HG03159 (cell line): ENCODE measurements around the gene HES7.
A peak's percentile ranks its signal among the peaks of the same experiment; 100 is the strongest.
"Not testable (repeated sequence)": the region's sequence is repeated elsewhere in the genome, so short reads cannot be mapped to it uniquely, and the experiment has no call there.

Experiments used
- ATAC-seq: cut with Tn5 transposase; IDR thresholded peaks from one replicate; pipeline ENCODE4 v1.9.1; 2021; ENCODE audit warnings: mild to moderate bottlenecking, moderate library complexity; ENCODE audit not compliant: unreplicated experiment

Gene HES7

GRCh38 chr17:8124350-8125153 lies 646 bp upstream of the HES7 start:
- no peak for ATAC-seq

GRCh38 chr17:8122924-8123694 lies 797 bp downstream of the HES7 start:
- ATAC-seq: no peak

- ATAC-seq: no peak
Observed at GRCh38 chr17:8122422-8122923, 1.4 kb downstream of the HES7 start.

GRCh38 chr17:8121681-8122421 lies 2.1 kb downstream of the HES7 start:
- ATAC-seq: no peak

GRCh38 chr17:8121407-8121680 lies 2.6 kb downstream of the HES7 start:
- ATAC-seq: no peak

GRCh38 chr17:8120520-8121406 lies 3.1 kb downstream of the HES7 start:
- ATAC-seq: no peak

GRCh38 chr17:8119581-8120519 lies 4.1 kb downstream of the HES7 start:
- no peak for ATAC-seq

GRCh38 chr17:8118769-8119580 lies 4.9 kb downstream of the HES7 start:
- ATAC-seq: peak; percentile 40

GRCh38 chr17:8117980-8118768 lies 5.7 kb downstream of the HES7 start, which contains the start of gene ALOXE3:
TSS of gene ALOXE3 (minus strand) at chr17:8118514. CDS start at chr17:8117990, 524 bp downstream.
- no peak for ATAC-seq

GRCh38 chr17:8117367-8117979 lies 6.4 kb downstream of the HES7 start:
- ATAC-seq: no peak

- no peak for ATAC-seq
Observed at GRCh38 chr17:8116776-8117175, 7.1 kb downstream of the HES7 start.

GRCh38 chr17:8110907-8111306 lies 13.0 kb downstream of the HES7 start:
- ATAC-seq: no peak

- no peak for ATAC-seq
Observed at GRCh38 chr17:8110456-8110804, 13.5 kb downstream of the HES7 start.

- ATAC-seq: no peak
Observed at GRCh38 chr17:8109661-8110455, 14.0 kb downstream of the HES7 start.

GRCh38 chr17:8108972-8109660 lies 14.8 kb downstream of the HES7 start:
- ATAC-seq: no peak

GRCh38 chr17:8106980-8107379 lies 16.9 kb downstream of the HES7 start:
- not testable (repeated sequence) for ATAC-seq
